Endothelial cell of umbilical vein (primary cell): ENCODE results near the gene KCNMA1. TPM values are rescaled to one million over a fixed set of nuclear protein-coding genes. Genes with fewer than 3 reads are reported as not detected.

ENCODE experiments used
- BruUV-seq: library from RNA; stranded (reverse); fragments of 400-500 nt; replicated peaks from 2 replicates; lab custom pipeline; 2021; lab: Mats Ljungman, UMichigan
- CTCF ChIA-PET: fragments of 300-600, 350-600 bp; sonication (Branson Sonifier 250); formaldehyde crosslinking; loops from one replicate; lab custom pipeline; 2021; ENCODE audit warnings: antibody characterized with exemption, inconsistent platforms; lab: Charles Lee
- POLR2A ChIA-PET: fragments of 300-600, 350-600 bp; sonication (Branson Sonifier 250); formaldehyde crosslinking; loops from one replicate; lab custom pipeline; 2021; ENCODE audit warnings: antibody characterized with exemption, inconsistent platforms; lab: Charles Lee
- DNase-seq: peaks from one replicate; pipeline ENCODE4 v3.0.0-alpha.2; 2011; ENCODE audit warnings: low read depth, low spot score
- FAIRE-seq: peaks from 2 replicates; lab custom pipeline; 2011; peaks lifted over from hg19 to GRCh38; lab: Jason Lieb, UNC
- H2AFZ ChIP-seq: 2 replicates; pipeline ENCODE4 v1.6.0; 2012; ENCODE audit warnings: low read depth, low read length, control low read depth, inconsistent platforms
- H3K27ac ChIP-seq: 2 replicates; pipeline ENCODE4 v1.5.1; 2011; ENCODE audit warnings: low read depth, mild to moderate bottlenecking, control low read depth, low read length, moderate library complexity; ENCODE audit not compliant: insufficient read depth
- H3K27me3 ChIP-seq, 2 experiments: 2 replicates each; pipeline versions ENCODE4 v1.6.0 to v1.6.1; 2011; ENCODE audit warnings: low read length in 2 of 2, mixed read lengths in 1 of 2; ENCODE audit not compliant: control insufficient read depth in 2 of 2, insufficient read depth in 2 of 2
- H3K36me3 ChIP-seq, 2 experiments: 2 replicates in 1 of 2; 3 replicates in 1 of 2; pipeline ENCODE4 v1.5.1; 2011; ENCODE audit warnings: low read length in 2 of 2, mild to moderate bottlenecking in 1 of 2, moderate library complexity in 1 of 2; ENCODE audit not compliant: control insufficient read depth in 2 of 2, insufficient read depth in 2 of 2; ENCODE audit errors: extremely low read depth in 1 of 2
- H3K4me1 ChIP-seq: 3 replicates; pipeline ENCODE4 v1.5.1; 2011; ENCODE audit warnings: mild to moderate bottlenecking, low read length; ENCODE audit not compliant: control insufficient read depth, insufficient read depth; ENCODE audit errors: extremely low read depth
- H3K4me2 ChIP-seq: 2 replicates; pipeline ENCODE4 v1.6.1; 2011; ENCODE audit warnings: low read length, control low read depth, mixed read lengths; ENCODE audit not compliant: insufficient read depth
- H3K4me3 ChIP-seq, 3 experiments: fragments of 200-600 bp in 1 of 3; sonication (generic), shearing (Covaris generic) in 1 of 3; replicated peaks in 1 of 3; 2 replicates each; pipeline ENCODE4 v1.5.1; 2011 to 2016; ENCODE audit warnings: control low read depth in 3 of 3, low read length in 3 of 3, mild to moderate bottlenecking in 2 of 3, inconsistent platforms in 1 of 3, low read depth in 1 of 3, moderate library complexity in 1 of 3; ENCODE audit not compliant: insufficient read depth in 1 of 3
- H3K79me2 ChIP-seq: 2 replicates; pipeline ENCODE4 v1.6.0; 2012; ENCODE audit warnings: low read length, inconsistent platforms; ENCODE audit not compliant: control insufficient read depth, insufficient read depth
- H3K9ac ChIP-seq: replicated peaks from 2 replicates; pipeline ENCODE3; 2011; ENCODE audit warnings: low read length, control low read depth; ENCODE audit not compliant: insufficient read depth; ENCODE audit errors: extremely low read depth
- H3K9me1 ChIP-seq: replicated peaks from 3 replicates; pipeline ENCODE4 v1.6.0; 2011; ENCODE audit warnings: mild to moderate bottlenecking, low read length; ENCODE audit not compliant: control insufficient read depth, insufficient read depth; ENCODE audit errors: extremely low read depth
- H3K9me3 ChIP-seq: replicated peaks from 2 replicates; pipeline ENCODE4 v1.5.1; 2012; ENCODE audit warnings: low read length, inconsistent platforms; ENCODE audit not compliant: control insufficient read depth, insufficient read depth
- H4K20me1 ChIP-seq: replicated peaks from 2 replicates; pipeline ENCODE3; 2011; ENCODE audit warnings: mild to moderate bottlenecking, low read length; ENCODE audit not compliant: control insufficient read depth, insufficient read depth; ENCODE audit errors: extremely low read depth
- EZH2 ChIP-seq: IDR thresholded peaks from 2 replicates; pipeline ENCODE4 v1.6.1; 2012; ENCODE audit warnings: borderline replicate concordance, low read depth, mild to moderate bottlenecking, moderate library complexity, low read length, inconsistent platforms; ENCODE audit not compliant: severe bottlenecking
- FOS ChIP-seq: IDR thresholded peaks from 2 replicates; pipeline ENCODE4 v1.6.1; 2011; ENCODE audit warnings: mild to moderate bottlenecking, low read length, moderate library complexity, borderline replicate concordance; ENCODE audit not compliant: insufficient read depth
- GATA2 ChIP-seq: IDR thresholded peaks from 2 replicates; pipeline ENCODE4 v1.7.0; 2011; ENCODE audit warnings: low read depth, mild to moderate bottlenecking, moderate library complexity, mixed read lengths, low read length; ENCODE audit not compliant: insufficient read length, insufficient read depth
- JUN ChIP-seq: IDR thresholded peaks from 2 replicates; pipeline ENCODE4 v1.6.1; 2011; ENCODE audit warnings: borderline replicate concordance, low read depth; ENCODE audit not compliant: insufficient read length, insufficient read depth
- MYC ChIP-seq: IDR thresholded peaks from one replicate; pipeline ENCODE4 v1.6.1; 2011; ENCODE audit warnings: mild to moderate bottlenecking, low read depth, low read length
- POLR2A ChIP-seq: IDR thresholded peaks from 2 replicates; pipeline ENCODE4 v1.6.1; 2012; ENCODE audit warnings: low read depth, mild to moderate bottlenecking, control low read depth, low read length
- POLR2AphosphoS5 ChIP-seq: IDR thresholded peaks from 2 replicates; pipeline ENCODE4 v1.6.1; 2012; ENCODE audit warnings: low read depth, mild to moderate bottlenecking, control low read depth, low read length, moderate library complexity; ENCODE audit not compliant: insufficient read depth
- dilution Hi-C: fragments of 300-500 bp; cut with MboI; formaldehyde crosslinking; loops from one replicate; pipeline ENCODE4 v1.15.0; 2019; ENCODE audit warnings: low sequenced_read_pairs; ENCODE audit not compliant: extremely low pct_ligation_motif_present
- intact Hi-C: fragments of 100-400 bp; cut with micrococcal nuclease; formaldehyde crosslinking; loops from one replicate; pipeline ENCODE4 v1.10.0; 2022
- polyA plus RNA-seq, 4 experiments: library from polyadenylated mRNA; depleted of rRNA in 3 of 4; stranded (reverse) in 3 of 4; unstranded in 1 of 4; fragments of >200 nt; gene quantifications; 2 replicates each; pipeline versions ENCODE4 v1.2.1 to v1.2.3, GENCODE V29; 2011 to 2012; ENCODE audit warnings: missing spikeins in 1 of 4
- total RNA-seq: library from RNA; stranded (reverse); gene quantifications from 2 replicates; pipeline ENCODE4 v1.2.3, GENCODE V29; 2021
- TF ChIP-seq, protein P1 (sequence below): IDR thresholded peaks from 2 replicates; pipeline ENCODE4 v1.6.1; 2011; ENCODE audit not compliant: insufficient read depth, insufficient read length
- TF ChIP-seq, protein P2 (sequence below), 2 donors: IDR thresholded peaks; 1 replicate in 1 of 2; 2 replicates in 1 of 2; pipeline ENCODE4 v1.5.1; 2011; ENCODE audit warnings: low read length in 2 of 2, mild to moderate bottlenecking in 2 of 2, moderate library complexity in 2 of 2, control low read depth in 1 of 2, inconsistent platforms in 1 of 2, low read depth in 1 of 2; ENCODE audit not compliant: insufficient read depth in 1 of 2; ENCODE audit errors: extremely low read depth in 1 of 2

Gene KCNMA1
- total and polyA plus RNA-seq, 2 donors (not counting 3 experiments of a cell fraction or from before 2014, with no cell fraction given): 0.10 to 0.82 TPM

GRCh38 chr10:77072361-77072835, 565.2 kb downstream of the KCNMA1 start:
- BruUV-seq: no TSS peak
- H3K4me3 ChIP-seq: no peak overlapping the region
- H3K9me1 ChIP-seq: no peaks in the 10 kb centered on the region
- no peaks in the 10 kb centered on the region for H3K79me2 ChIP-seq
- no peak overlapping the region for H3K4me2 ChIP-seq
- H3K9ac ChIP-seq: no peak overlapping the region
- no peaks in the 10 kb centered on the region for H3K36me3 ChIP-seq
- DNase-seq: no peak
- POLR2A ChIA-PET: no interaction called here
- CTCF ChIA-PET: no interaction called here
- no peak for TF ChIP-seq GATA2
- no peak for TF ChIP-seq EZH2
- TF ChIP-seq, protein P1, sequence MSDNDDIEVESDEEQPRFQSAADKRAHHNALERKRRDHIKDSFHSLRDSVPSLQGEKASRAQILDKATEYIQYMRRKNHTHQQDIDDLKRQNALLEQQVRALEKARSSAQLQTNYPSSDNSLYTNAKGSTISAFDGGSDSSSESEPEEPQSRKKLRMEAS: no peak
- no peak for TF ChIP-seq FOS
- TF ChIP-seq POLR2AphosphoS5: no peak
- TF ChIP-seq POLR2A: no peak
- TF ChIP-seq JUN: no peak
- no peak for TF ChIP-seq MYC
- TF ChIP-seq, protein P2, sequence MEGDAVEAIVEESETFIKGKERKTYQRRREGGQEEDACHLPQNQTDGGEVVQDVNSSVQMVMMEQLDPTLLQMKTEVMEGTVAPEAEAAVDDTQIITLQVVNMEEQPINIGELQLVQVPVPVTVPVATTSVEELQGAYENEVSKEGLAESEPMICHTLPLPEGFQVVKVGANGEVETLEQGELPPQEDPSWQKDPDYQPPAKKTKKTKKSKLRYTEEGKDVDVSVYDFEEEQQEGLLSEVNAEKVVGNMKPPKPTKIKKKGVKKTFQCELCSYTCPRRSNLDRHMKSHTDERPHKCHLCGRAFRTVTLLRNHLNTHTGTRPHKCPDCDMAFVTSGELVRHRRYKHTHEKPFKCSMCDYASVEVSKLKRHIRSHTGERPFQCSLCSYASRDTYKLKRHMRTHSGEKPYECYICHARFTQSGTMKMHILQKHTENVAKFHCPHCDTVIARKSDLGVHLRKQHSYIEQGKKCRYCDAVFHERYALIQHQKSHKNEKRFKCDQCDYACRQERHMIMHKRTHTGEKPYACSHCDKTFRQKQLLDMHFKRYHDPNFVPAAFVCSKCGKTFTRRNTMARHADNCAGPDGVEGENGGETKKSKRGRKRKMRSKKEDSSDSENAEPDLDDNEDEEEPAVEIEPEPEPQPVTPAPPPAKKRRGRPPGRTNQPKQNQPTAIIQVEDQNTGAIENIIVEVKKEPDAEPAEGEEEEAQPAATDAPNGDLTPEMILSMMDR (IDR thresholded peaks at IDR 0.05; ENCODE audit: extremely low read depth in 1 of 2, insufficient read depth in 1 of 2, low read depth in 1 of 2, low read length in 2 of 2): no peak
- no peaks in the 10 kb centered on the region for H3K9me3 ChIP-seq
- dilution Hi-C loops (no loop called here), intact Hi-C loops (no loop called here)
- no peak overlapping the region for H3K27ac ChIP-seq
- H2AFZ ChIP-seq: no peak overlapping the region
- no peaks in the 10 kb centered on the region for H4K20me1 ChIP-seq
- no peak for FAIRE-seq
- H3K4me1 ChIP-seq: no peaks in the 10 kb centered on the region
- H3K27me3 ChIP-seq: peaks cover 0 to 8% of the 10 kb centered on the region in 2 experiments
